HG03135 (cell line): ENCODE results near the gene DMAC2L.
"Not testable (repeated sequence)": the region's sequence is repeated elsewhere in the genome, so short reads cannot be mapped to it uniquely, and the experiment has no call there.

Experiments
- ATAC-seq: cut with Tn5 transposase; IDR thresholded peaks from one replicate; pipeline ENCODE4 v1.9.1; 2021; ENCODE audit warnings: mild to moderate bottlenecking, moderate library complexity; ENCODE audit not compliant: unreplicated experiment

Gene DMAC2L

GRCh38 chr14:50311972-50312733 is at the start of gene DMAC2L, which contains the start of gene L2HGDH:
DMAC2L (plus strand) TSS chr14:50312324; CDS start chr14:50321488, 9,164 bp downstream.
L2HGDH (minus strand) TSS chr14:50312229; CDS start chr14:50312150, 79 bp downstream.
- ATAC-seq, result peak; percentile 93

- no peak for ATAC-seq
Measured at GRCh38 chr14:50262865-50263264, 49.3 kb upstream of the DMAC2L start.

GRCh38 chr14:50263321-50263720 is 48.8 kb upstream of the DMAC2L start:
- no peak for ATAC-seq

GRCh38 chr14:50265029-50265428 is 47.1 kb upstream of the DMAC2L start:
- no peak for ATAC-seq

GRCh38 chr14:50270932-50271331 is 41.2 kb upstream of the DMAC2L start:
- no peak for ATAC-seq

GRCh38 chr14:50272498-50272897 is 39.6 kb upstream of the DMAC2L start:
- no peak for ATAC-seq

- no peak for ATAC-seq
Measured at GRCh38 chr14:50285861-50286260, 26.3 kb upstream of the DMAC2L start.

GRCh38 chr14:50288146-50288545 is 24.0 kb upstream of the DMAC2L start:
- ATAC-seq, result no peak

GRCh38 chr14:50290306-50290705 is 21.8 kb upstream of the DMAC2L start:
- no peak for ATAC-seq

- no peak for ATAC-seq
Measured at GRCh38 chr14:50299585-50299984, 12.5 kb upstream of the DMAC2L start.

GRCh38 chr14:50301914-50302313 is 10.2 kb upstream of the DMAC2L start:
- no peak for ATAC-seq

GRCh38 chr14:50303744-50304471 is 8.2 kb upstream of the DMAC2L start:
- no peak for ATAC-seq

- ATAC-seq, result no peak
Measured at GRCh38 chr14:50308363-50308915, 3.7 kb upstream of the DMAC2L start.

GRCh38 chr14:50310445-50310844 is 1.7 kb upstream of the DMAC2L start:
- ATAC-seq, result no peak

- no peak for ATAC-seq
Measured at GRCh38 chr14:50311337-50311971, 670 bp upstream of the DMAC2L start.

- peak; percentile 26 for ATAC-seq
Measured at GRCh38 chr14:50312734-50313054, 570 bp downstream of the DMAC2L start.

GRCh38 chr14:50314098-50314497 is 2.0 kb downstream of the DMAC2L start:
- not testable (repeated sequence) for ATAC-seq

GRCh38 chr14:50318031-50318626 is 6.0 kb downstream of the DMAC2L start:
- no peak for ATAC-seq

- no peak for ATAC-seq
Measured at GRCh38 chr14:50319293-50319692, 7.2 kb downstream of the DMAC2L start.

GRCh38 chr14:50319721-50320120 is 7.6 kb downstream of the DMAC2L start:
- ATAC-seq, result no peak

GRCh38 chr14:50320283-50320682 is 8.2 kb downstream of the DMAC2L start:
- no peak for ATAC-seq
